GM20000 (cell line): ENCODE measurements around the gene TTC19.
A peak's percentile ranks its signal among the peaks of the same experiment; 100 is the strongest.

Experiments used
- DNase-seq: peaks from one replicate; pipeline ENCODE4 v3.0.0; 2012; ENCODE audit warnings: low spot score
- TF ChIP-seq, protein P1 (sequence below): IDR thresholded peaks from 2 replicates; pipeline ENCODE4 v1.5.1; 2012; ENCODE audit warnings: mild to moderate bottlenecking, control low read depth; ENCODE audit errors: extremely low read depth, missing control alignments

TTC19 gene

GRCh38 chr17:16013943-16014407 lies 14.4 kb downstream of the TTC19 start:
- no peak for DNase-seq
- TF ChIP-seq, protein P1, sequence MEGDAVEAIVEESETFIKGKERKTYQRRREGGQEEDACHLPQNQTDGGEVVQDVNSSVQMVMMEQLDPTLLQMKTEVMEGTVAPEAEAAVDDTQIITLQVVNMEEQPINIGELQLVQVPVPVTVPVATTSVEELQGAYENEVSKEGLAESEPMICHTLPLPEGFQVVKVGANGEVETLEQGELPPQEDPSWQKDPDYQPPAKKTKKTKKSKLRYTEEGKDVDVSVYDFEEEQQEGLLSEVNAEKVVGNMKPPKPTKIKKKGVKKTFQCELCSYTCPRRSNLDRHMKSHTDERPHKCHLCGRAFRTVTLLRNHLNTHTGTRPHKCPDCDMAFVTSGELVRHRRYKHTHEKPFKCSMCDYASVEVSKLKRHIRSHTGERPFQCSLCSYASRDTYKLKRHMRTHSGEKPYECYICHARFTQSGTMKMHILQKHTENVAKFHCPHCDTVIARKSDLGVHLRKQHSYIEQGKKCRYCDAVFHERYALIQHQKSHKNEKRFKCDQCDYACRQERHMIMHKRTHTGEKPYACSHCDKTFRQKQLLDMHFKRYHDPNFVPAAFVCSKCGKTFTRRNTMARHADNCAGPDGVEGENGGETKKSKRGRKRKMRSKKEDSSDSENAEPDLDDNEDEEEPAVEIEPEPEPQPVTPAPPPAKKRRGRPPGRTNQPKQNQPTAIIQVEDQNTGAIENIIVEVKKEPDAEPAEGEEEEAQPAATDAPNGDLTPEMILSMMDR, result no peak

GRCh38 chr17:16019347-16019746 lies 19.7 kb downstream of the TTC19 start:
- TF ChIP-seq, protein P1, result no peak
- no peak for DNase-seq

- DNase-seq, result no peak
- TF ChIP-seq, protein P1, result no peak
Measured at GRCh38 chr17:16023881-16024280, 24.3 kb downstream of the TTC19 start.

GRCh38 chr17:16025202-16025601 lies 25.6 kb downstream of the TTC19 start:
- TF ChIP-seq, protein P1, result no peak
- no peak for DNase-seq

DNA sequence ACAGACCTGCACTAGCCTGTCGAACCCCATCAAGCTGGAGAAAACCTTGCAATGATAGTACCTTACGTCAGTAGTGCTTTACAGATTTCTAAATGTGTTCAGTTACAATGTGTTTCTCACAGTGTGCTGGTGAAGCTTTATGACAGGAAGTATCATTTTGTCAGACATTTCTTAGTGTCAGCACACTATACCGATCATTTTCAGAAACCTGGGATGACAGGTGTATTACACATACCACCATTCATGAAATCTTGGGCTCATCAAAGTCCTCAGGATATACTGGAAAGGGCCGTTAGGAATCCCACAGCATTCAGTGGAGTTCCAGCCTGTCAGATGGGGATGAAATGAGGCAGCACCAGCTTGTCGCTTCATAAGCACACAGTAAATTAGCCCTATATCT lies 27.3 kb downstream of the TTC19 start:
- TF ChIP-seq, protein P1, result no peak
- no peak for DNase-seq

GRCh38 chr17:16027708-16028584 lies 28.3 kb downstream of the TTC19 start:
- peak; percentile 44 for DNase-seq
- TF ChIP-seq, protein P1, result no peak

GRCh38 chr17:16033729-16034349 lies 34.2 kb downstream of the TTC19 start:
- DNase-seq, result no peak
- TF ChIP-seq, protein P1, result no peak
